Upper lobe of left lung (tissue), 4 donors: ENCODE results near the gene ABCC6.

ENCODE experiments used
- CTCF ChIP-seq, 6 experiments: fragments of 450-650 bp in 4 of 6; fragments of 200-600 bp in 2 of 6; sonication (generic) in 2 of 6; IDR thresholded peaks; one replicate each; pipeline ENCODE4 v1.5.1; 2016 to 2019; ENCODE audit warnings: antibody characterized with exemption in 6 of 6
- POLR2A ChIP-seq, 4 donors: fragments of 450-650 bp; IDR thresholded peaks; one replicate each; pipeline ENCODE4 v1.5.1; 2016 to 2017; ENCODE audit warnings: antibody characterized with exemption in 4 of 4, mild to moderate bottlenecking in 2 of 4
- POLR2AphosphoS5 ChIP-seq, 2 donors: sonication (generic); formaldehyde crosslinking; IDR thresholded peaks; one replicate each; pipeline ENCODE4 v1.5.1; 2017; ENCODE audit warnings: antibody characterized with exemption in 2 of 2

- TF ChIP-seq POLR2AphosphoS5 (IDR thresholded peaks at IDR 0.05) (no peak), CTCF (IDR thresholded peaks at IDR 0.05) (no peak), POLR2A (IDR thresholded peaks at IDR 0.05) (no peak)
Measured at GRCh38 chr16:16108759-16109158, 114.5 kb downstream of the ABCC6 start.
